HG02642 (cell line): Measurements from ENCODE around the gene CCDC88C.

Source experiments
- ATAC-seq: cut with Tn5 transposase; IDR thresholded peaks from one replicate; pipeline ENCODE4 v1.9.1; 2021; ENCODE audit warnings: mild to moderate bottlenecking; ENCODE audit not compliant: unreplicated experiment, poor library complexity

CCDC88C gene

GRCh38 chr14:91380610-91381371 is 36.8 kb downstream of the CCDC88C start:
- no peak for ATAC-seq

GRCh38 chr14:91380123-91380522 is 37.5 kb downstream of the CCDC88C start:
- ATAC-seq = no peak

- ATAC-seq = no peak
Observed at GRCh38 chr14:91379579-91379932, 38.1 kb downstream of the CCDC88C start.

- ATAC-seq = no peak
Observed at GRCh38 chr14:91378930-91379578, 38.6 kb downstream of the CCDC88C start.

- no peak for ATAC-seq
Observed at GRCh38 chr14:91377700-91378652, 39.6 kb downstream of the CCDC88C start.

- no peak for ATAC-seq
Observed at GRCh38 chr14:91376547-91377477, 40.8 kb downstream of the CCDC88C start.

GRCh38 chr14:91375720-91376452 is 41.7 kb downstream of the CCDC88C start:
- ATAC-seq = no peak

- ATAC-seq = no peak
Observed at GRCh38 chr14:91374879-91375702, 42.5 kb downstream of the CCDC88C start.

- ATAC-seq = no peak
Observed at GRCh38 chr14:91374287-91374878, 43.2 kb downstream of the CCDC88C start.

- peak; percentile 54 for ATAC-seq
Observed at GRCh38 chr14:91373591-91374254, 43.9 kb downstream of the CCDC88C start.

GRCh38 chr14:91372671-91373495 is 44.7 kb downstream of the CCDC88C start:
- ATAC-seq = peak; percentile 34

- ATAC-seq = no peak
Observed at GRCh38 chr14:91371990-91372375, 45.6 kb downstream of the CCDC88C start.

- no peak for ATAC-seq
Observed at GRCh38 chr14:91371011-91371989, 46.3 kb downstream of the CCDC88C start.

GRCh38 chr14:91369628-91370445 is 47.8 kb downstream of the CCDC88C start:
- no peak for ATAC-seq
